Measurements from ENCODE around the gene TEAD1. TPM values are rescaled to one million over a fixed set of nuclear protein-coding genes. Genes with fewer than 3 reads are reported as not detected.

TEAD1 gene
- total RNA-seq, 1 donor from 2014 or later, result 62.5 TPM

DNA sequence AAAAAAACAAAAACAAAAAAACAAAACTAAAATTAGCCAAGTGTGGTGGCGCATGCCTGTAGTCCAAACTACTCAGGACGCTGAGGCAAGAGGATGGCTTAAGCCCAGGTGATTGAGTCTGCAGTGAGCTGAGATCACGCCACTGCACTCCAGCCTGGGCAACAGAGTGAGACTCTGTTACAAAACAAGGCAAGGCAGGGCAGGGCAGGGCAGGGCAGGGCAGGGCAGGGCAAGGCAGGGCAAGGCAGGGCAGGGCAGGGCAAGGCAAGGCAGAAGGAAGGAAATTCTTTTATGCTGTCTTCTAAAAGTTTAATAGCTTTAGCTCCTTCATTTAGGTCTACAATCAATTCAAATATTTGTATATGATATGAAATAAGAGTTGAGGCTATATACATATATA is 284.8 kb downstream of the TEAD1 start:
- TF ChIP-seq CTCF (IDR thresholded peaks at IDR 0.05; ENCODE audit: partially characterized antibody, unreplicated experiment), result no peak
- H3K27me3 Mint-ChIP-seq (ENCODE audit: unreplicated experiment), result peaks cover 2% of the 10 kb centered on the region
- H3K9me3 Mint-ChIP-seq (ENCODE audit: unreplicated experiment), result no peaks in the 10 kb centered on the region
- no peak for DNase-seq
- no peak overlapping the region for H3K27ac Mint-ChIP-seq (ENCODE audit: unreplicated experiment)
- H3K36me3 Mint-ChIP-seq (ENCODE audit: unreplicated experiment), result no peaks in the 10 kb centered on the region
- H3K4me3 Mint-ChIP-seq (ENCODE audit: unreplicated experiment), result no peak overlapping the region
- H3K4me1 Mint-ChIP-seq (ENCODE audit: low read depth, unreplicated experiment), result no peaks in the 10 kb centered on the region

DNA sequence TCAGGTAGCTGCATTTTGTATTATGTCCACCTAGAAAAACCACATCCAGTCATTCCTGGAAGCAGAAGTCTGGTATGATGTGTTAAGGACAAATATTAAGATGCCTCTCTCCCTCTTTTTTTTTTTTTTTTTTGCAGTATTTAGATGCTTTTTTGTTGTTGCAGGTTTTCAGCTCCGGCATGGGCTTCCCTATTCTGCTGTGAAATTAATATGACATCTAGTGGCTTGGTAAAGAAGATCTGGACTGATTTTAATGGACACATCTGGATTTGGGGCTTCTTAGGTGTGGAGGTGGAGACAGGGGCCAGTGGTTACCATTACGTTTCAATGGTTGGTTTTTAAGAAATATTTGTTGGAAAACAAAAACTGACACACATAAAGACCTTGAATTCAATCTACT is 287.4 kb downstream of the TEAD1 start:
- Mint-ChIP-seq H3K27ac (ENCODE audit: unreplicated experiment) (no peak overlapping the region), H3K4me1 (ENCODE audit: low read depth, unreplicated experiment) (no peaks in the 10 kb centered on the region), H3K36me3 (ENCODE audit: unreplicated experiment) (no peaks in the 10 kb centered on the region), H3K27me3 (ENCODE audit: unreplicated experiment) (no peaks in the 10 kb centered on the region), H3K9me3 (ENCODE audit: unreplicated experiment) (no peaks in the 10 kb centered on the region), H3K4me3 (ENCODE audit: unreplicated experiment) (no peak overlapping the region)
- DNase-seq, result no peak
- no peak for TF ChIP-seq CTCF (IDR thresholded peaks at IDR 0.05; ENCODE audit: partially characterized antibody, unreplicated experiment)

GRCh38 chr11:12962306-12962705 is 288.1 kb downstream of the TEAD1 start:
- TF ChIP-seq CTCF (IDR thresholded peaks at IDR 0.05; ENCODE audit: partially characterized antibody, unreplicated experiment), result no peak
- Mint-ChIP-seq H3K9me3 (ENCODE audit: unreplicated experiment) (no peaks in the 10 kb centered on the region), H3K4me1 (ENCODE audit: low read depth, unreplicated experiment) (no peaks in the 10 kb centered on the region), H3K4me3 (ENCODE audit: unreplicated experiment) (no peak overlapping the region), H3K27ac (ENCODE audit: unreplicated experiment) (no peak overlapping the region), H3K36me3 (ENCODE audit: unreplicated experiment) (no peaks in the 10 kb centered on the region), H3K27me3 (ENCODE audit: unreplicated experiment) (no peaks in the 10 kb centered on the region)
- no peak for DNase-seq

DNA sequence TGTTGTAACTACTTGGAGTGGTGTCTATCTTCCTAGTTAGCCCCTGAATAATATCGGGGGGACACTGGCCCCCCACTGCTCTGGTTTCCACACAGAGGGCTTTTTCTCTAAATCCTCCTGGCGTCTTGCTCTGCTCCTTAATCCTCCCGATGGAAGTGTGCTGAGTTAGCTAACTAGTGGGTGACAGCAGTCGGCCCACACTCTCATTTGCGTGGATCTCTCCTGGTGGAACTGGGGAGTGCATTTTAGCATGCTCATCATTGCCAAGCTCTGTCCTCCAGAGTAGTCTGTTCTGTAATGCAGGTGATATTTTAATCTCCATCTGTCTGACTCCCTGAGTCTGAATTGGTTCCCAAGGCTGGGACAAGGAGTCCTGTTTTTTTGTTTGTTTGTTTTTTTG is 288.8 kb downstream of the TEAD1 start:
- H3K9me3 Mint-ChIP-seq (ENCODE audit: unreplicated experiment), result no peaks in the 10 kb centered on the region
- no peaks in the 10 kb centered on the region for H3K27me3 Mint-ChIP-seq (ENCODE audit: unreplicated experiment)
- H3K4me3 Mint-ChIP-seq (ENCODE audit: unreplicated experiment), result no peak overlapping the region
- H3K4me1 Mint-ChIP-seq (ENCODE audit: low read depth, unreplicated experiment), result no peaks in the 10 kb centered on the region
- H3K27ac Mint-ChIP-seq (ENCODE audit: unreplicated experiment), result no peak overlapping the region
- DNase-seq, result no peak
- no peak for TF ChIP-seq CTCF (IDR thresholded peaks at IDR 0.05; ENCODE audit: partially characterized antibody, unreplicated experiment)
- no peaks in the 10 kb centered on the region for H3K36me3 Mint-ChIP-seq (ENCODE audit: unreplicated experiment)

DNA sequence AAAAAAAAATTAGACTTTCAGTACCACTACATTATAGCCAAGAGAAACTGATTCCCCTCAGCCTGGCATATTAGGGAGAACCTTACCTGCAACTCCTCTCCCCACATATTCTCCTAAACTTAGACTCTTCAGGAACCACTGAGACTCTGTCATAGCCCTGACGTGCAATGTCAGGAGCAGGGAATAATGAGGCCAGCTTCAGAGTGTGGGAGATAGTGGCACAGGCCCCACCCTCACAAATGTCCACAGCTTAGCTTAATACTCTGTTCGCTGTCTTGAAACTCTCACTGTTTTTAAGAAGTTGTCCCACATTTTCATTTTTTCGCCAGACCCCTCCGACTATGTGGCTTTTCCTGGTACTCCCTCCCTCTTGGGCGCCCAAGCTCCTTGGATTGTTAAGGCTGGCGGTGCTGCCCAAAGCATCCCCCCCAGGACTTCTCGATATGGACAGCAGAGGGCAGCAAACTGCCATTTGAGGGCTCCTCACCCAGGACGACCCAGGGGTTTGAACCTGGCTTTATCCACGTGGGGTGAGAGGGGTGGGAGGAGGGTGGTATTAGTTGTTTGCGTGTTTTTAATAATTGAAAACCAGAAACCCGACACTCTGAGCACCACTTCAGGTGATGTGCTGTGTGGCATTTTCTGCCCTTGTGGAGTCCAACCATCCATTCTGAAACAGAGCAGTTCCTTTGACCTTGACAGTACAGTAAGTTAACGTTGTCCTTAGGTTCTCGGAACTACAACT is 289.7 kb downstream of the TEAD1 start:
- Mint-ChIP-seq H3K9me3 (ENCODE audit: unreplicated experiment) (no peaks in the 10 kb centered on the region), H3K27me3 (ENCODE audit: unreplicated experiment) (no peaks in the 10 kb centered on the region), H3K4me1 (ENCODE audit: low read depth, unreplicated experiment) (no peaks in the 10 kb centered on the region), H3K36me3 (ENCODE audit: unreplicated experiment) (no peaks in the 10 kb centered on the region), H3K4me3 (ENCODE audit: unreplicated experiment) (no peak overlapping the region), H3K27ac (ENCODE audit: unreplicated experiment) (no peak overlapping the region)
- TF ChIP-seq CTCF (IDR thresholded peaks at IDR 0.05; ENCODE audit: partially characterized antibody, unreplicated experiment), result peak; percentile 95
- peak; percentile 86 for DNase-seq
